Heart left ventricle (tissue), 16 donors: Measurements from ENCODE around the gene PABPN1L. TPM values are rescaled to one million over a fixed set of nuclear protein-coding genes. Genes with fewer than 3 reads are reported as not detected.
A peak's percentile ranks its signal among the peaks of the same experiment; 100 is the strongest.

Experiments used
- ATAC-seq, 4 donors: fragments of 200-7000 bp; cut with Tn5 transposase; one replicate each; pipeline ENCODE4 v1.9.1; 2020 to 2022; ENCODE audit warnings: moderate library complexity in 4 of 4, mild to moderate bottlenecking in 3 of 4, moderate number of reproducible peaks in 1 of 4
- DNase-seq, 5 donors: peaks; one replicate each; pipeline ENCODE4 v3.0.0-alpha.2; 2020
- H3K27ac ChIP-seq, 12 donors: fragments of 200-600 bp; sonication (generic) in 4 of 12; one replicate each; pipeline versions ENCODE4 v1.5.0 to v1.8.0; 2016 to 2022; ENCODE audit warnings: mild to moderate bottlenecking in 2 of 12
- H3K27me3 ChIP-seq, 9 donors: fragments of 200-600 bp; sonication (generic) in 2 of 9; one replicate each; pipeline versions ENCODE4 v1.5.1 to v1.8.0; 2016 to 2022; ENCODE audit warnings: mild to moderate bottlenecking in 3 of 9
- H3K36me3 ChIP-seq, 9 donors: fragments of 200-600 bp; sonication (generic) in 2 of 9; one replicate each; pipeline versions ENCODE4 v1.5.0 to v1.8.0; 2018 to 2022; ENCODE audit warnings: mild to moderate bottlenecking in 2 of 9
- H3K4me1 ChIP-seq, 12 donors: fragments of 200-600 bp; sonication (generic) in 4 of 12; one replicate each; pipeline versions ENCODE4 v1.5.0 to v1.8.0; 2016 to 2022; ENCODE audit warnings: mild to moderate bottlenecking in 3 of 12
- H3K4me3 ChIP-seq, 12 donors: fragments of 200-600 bp; sonication (generic) in 4 of 12; one replicate each; pipeline versions ENCODE4 v1.5.0 to v1.8.0; 2017 to 2022; ENCODE audit warnings: mild to moderate bottlenecking in 9 of 12, moderate library complexity in 4 of 12
- H3K9me3 ChIP-seq, 12 donors: fragments of 200-600 bp; sonication (generic) in 4 of 12; one replicate each; pipeline versions ENCODE4 v1.5.0 to v1.8.0; 2016 to 2022; ENCODE audit warnings: mild to moderate bottlenecking in 1 of 12
- CTCF ChIP-seq, 12 donors: fragments of 200-600 bp; sonication (generic) in 4 of 12; IDR thresholded peaks; one replicate each; pipeline versions ENCODE4 v1.5.0 to v1.8.0; 2018 to 2022; ENCODE audit warnings: antibody characterized with exemption in 12 of 12, mild to moderate bottlenecking in 5 of 12
- POLR2A ChIP-seq, 2 donors: fragments of 450-650 bp; IDR thresholded peaks; one replicate each; pipeline ENCODE4 v1.6.1; 2017; ENCODE audit warnings: antibody characterized with exemption in 2 of 2, mild to moderate bottlenecking in 2 of 2, moderate library complexity in 2 of 2
- WGBS, 4 donors: extraction: QIAGEN DNeasy Blood & Tissue Kit in 2 of 4; methylation state at CpG; one replicate each; pipeline versions ENCODE4 v1.1.5 to v1.1.7; 2013 to 2018; 5-methylcytosine and 5-hydroxymethylcytosine counted together
- intact Hi-C, 10 donors: fragments of 100-400 bp; cut with DNase I; formaldehyde crosslinking; loops; one replicate each; pipeline versions ENCODE4 v1.11.1 to v1.14.2; 2022
- polyA plus RNA-seq, 2 donors: library from polyadenylated mRNA; stranded (reverse); fragments of 200-250 nt; gene quantifications; one replicate each; pipeline ENCODE4 v1.2.3, GENCODE V29; 2013
- total RNA-seq, 9 donors: library from RNA; depleted of rRNA in 2 of 9; stranded (reverse); fragments of >200 nt in 2 of 9; fragmentation: NEBNext Ultra II Directional in 3 of 9; extraction: Animal tissue kit (Norgen Biotek cat#: 25700) in 3 of 9; gene quantifications; one replicate each; pipeline versions ENCODE4 v1.1.0 to v1.2.4, GENCODE V29; 2016 to 2023
- donor health status: ischemic (EF 13 %, LVEDD 7.1; RV severe dilation, severe dysfunction).
- donor health status: healthy with polysubstance abuse.
- donor health status: DM: no; HTN: yes; CAD: no.
- donor health status: DM: no; HTN: no; CAD: no.
- donor health status: ischemic (EF 25% LVEDD 6.9; RV normal size, moderate dysfunction).
- donor health status: ischemic (EF 25% LVEDD 5.7; RV mildly dilated, moderate dysfunction).
- donor health status: healthy.
- donor health status: DM: yes; HTN: yes; CAD: no.
- donor health status: ischemic (EF 35%, LVEDD 5.7; RV mildly dilated, moderate dysfunction).
- donor health status: nonischemic (EF 11% LVEDD 7.7; RV severe dilation, severe dysfunction).
- donor health status: DM: yes; HTN: yes; CAD: no.
- donor health status: PGD.
- donor health status: ischemic (EF 29% LVEDD 5.4; RV normal size, mild dysfunction).
- donor health status: nonischemic (EF 23%, LVEDD 6.1; RV moderate dilation, normal function).

PABPN1L gene
- total and polyA plus RNA-seq, 11 donors: not detected

- Histone ChIP-seq H3K27me3 (no peaks in the 10 kb centered on the region), H3K36me3 (peaks cover 0 to 47% (median 24%) of the 10 kb centered on the region in 9 donors), H3K9me3 (no peaks in the 10 kb centered on the region), H3K4me1 (peaks cover 0 to 37% (median 28%) of the 10 kb centered on the region in 12 donors), H3K27ac (peak overlapping the region; percentile 64 to 88 (median 78)), H3K4me3 (no peak overlapping the region)
- DNase-seq: peak; percentile 71 to 84 (median 75)
- TF ChIP-seq CTCF (IDR thresholded peaks at IDR 0.05): no peak
- no peak for TF ChIP-seq POLR2A (IDR thresholded peaks at IDR 0.05)
- 52 to 64% (median 56%) methylated on average over 26 to 30 of the region's 30 CpGs for WGBS, 4 donors
- intact Hi-C loops: loop anchor here in 6 of 10 donors (2.0 to 5.0 kb wide), 3 partner anchors 20 to 49 kb away; no protein-coding TSS in a partner anchor
- peak in 2 of 4 donors; percentile 14 to 22 for ATAC-seq
Observed at GRCh38 chr16:88888461-88889387, 22.3 kb upstream of the PABPN1L start.

GRCh38 chr16:88888057-88888456, 21.6 kb upstream of the PABPN1L start:
- H3K9me3 ChIP-seq: no peaks in the 10 kb centered on the region
- 44 to 62% (median 58%) methylated on average over 7 to 14 of the region's 14 CpGs for WGBS, 4 donors
- peak overlapping the region; percentile 71 to 94 (median 81) for H3K27ac ChIP-seq
- H3K4me3 ChIP-seq: peak overlapping the region in 3 of 12 donors; percentile 5 to 15 (median 8)
- H3K4me1 ChIP-seq: peaks cover 0 to 37% (median 28%) of the 10 kb centered on the region in 12 donors
- no peak for TF ChIP-seq CTCF (IDR thresholded peaks at IDR 0.05)
- TF ChIP-seq POLR2A (IDR thresholded peaks at IDR 0.05): no peak
- ATAC-seq: no peak
- H3K27me3 ChIP-seq: no peaks in the 10 kb centered on the region
- peaks cover 0 to 53% (median 31%) of the 10 kb centered on the region in 9 donors for H3K36me3 ChIP-seq
- intact Hi-C loops: loop anchor here in 6 of 10 donors (2.0 to 5.0 kb wide), 3 partner anchors 21 to 49 kb away; no protein-coding TSS in a partner anchor
- no peak for DNase-seq

GRCh38 chr16:88886845-88887521, 20.5 kb upstream of the PABPN1L start:
- DNase-seq: peak; percentile 92 to 97 (median 94)
- peak overlapping the region; percentile 31 to 94 (median 81) for H3K27ac ChIP-seq
- peak; percentile 81 to 92 (median 88) for ATAC-seq
- WGBS, 4 donors: 44 to 63% (median 51%) methylated on average over 31 to 39 of the region's 39 CpGs
- H3K27me3 ChIP-seq: no peaks in the 10 kb centered on the region
- no peaks in the 10 kb centered on the region for H3K9me3 ChIP-seq
- intact Hi-C loops: loop anchor here in 7 of 10 donors (1.0 to 5.0 kb wide), 11 partner anchors 22 to 54 kb away; partner anchors contain the start of genes TRAPPC2L (in 2 of the 7) and GALNS (in 1 of the 7)
- H3K36me3 ChIP-seq: peaks cover 0 to 55% (median 29%) of the 10 kb centered on the region in 9 donors
- TF ChIP-seq POLR2A (IDR thresholded peaks at IDR 0.05) (no peak), CTCF (IDR thresholded peaks at IDR 0.05) (peak in 11 of 12 donors; percentile 12 to 59 (median 38))
- H3K4me3 ChIP-seq: peak overlapping the region in 1 of 12 donors; percentile 3
- peaks cover 0 to 39% (median 28%) of the 10 kb centered on the region in 12 donors for H3K4me1 ChIP-seq
